Stromal cell of bone marrow (primary cell): Measurements from ENCODE around the gene INPPL1.
"Not testable (repeated sequence)": the region's sequence is repeated elsewhere in the genome, so short reads cannot be mapped to it uniquely, and the experiment has no call there.

Source experiments
- DNase-seq: peaks from one replicate; pipeline ENCODE4 v3.0.0-alpha.2; 2012; ENCODE audit warnings: low read depth

The INPPL1 gene

GRCh38 chr11:72243173-72244059, 18.8 kb downstream of the INPPL1 start:
- DNase-seq, result no peak

DNA sequence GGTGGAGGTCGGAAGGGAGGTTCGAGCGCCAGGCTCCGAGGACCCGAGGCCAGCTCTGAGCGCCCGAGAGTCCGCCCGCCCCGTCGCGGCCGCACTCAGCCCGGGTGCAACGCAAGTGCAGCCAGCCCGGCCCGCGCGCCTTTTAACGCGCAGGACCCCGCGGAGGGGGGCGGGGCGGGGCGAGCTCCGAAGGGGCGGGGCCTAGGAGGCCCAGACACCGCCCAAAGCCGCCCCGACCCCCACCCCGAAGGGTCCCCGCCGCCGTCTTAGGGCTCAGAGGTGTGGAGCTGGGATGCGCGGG, 19.4 kb downstream of the INPPL1 start, which contains the start of gene PHOX2A:
Gene PHOX2A (minus strand): TSS at position 117 of the 301 bp plus-strand sequence. CDS start 172 bp downstream, outside the sequence.
- no peak for DNase-seq

- DNase-seq, result no peak
Observed at GRCh38 chr11:72244361-72245262, 20.0 kb downstream of the INPPL1 start.

DNA sequence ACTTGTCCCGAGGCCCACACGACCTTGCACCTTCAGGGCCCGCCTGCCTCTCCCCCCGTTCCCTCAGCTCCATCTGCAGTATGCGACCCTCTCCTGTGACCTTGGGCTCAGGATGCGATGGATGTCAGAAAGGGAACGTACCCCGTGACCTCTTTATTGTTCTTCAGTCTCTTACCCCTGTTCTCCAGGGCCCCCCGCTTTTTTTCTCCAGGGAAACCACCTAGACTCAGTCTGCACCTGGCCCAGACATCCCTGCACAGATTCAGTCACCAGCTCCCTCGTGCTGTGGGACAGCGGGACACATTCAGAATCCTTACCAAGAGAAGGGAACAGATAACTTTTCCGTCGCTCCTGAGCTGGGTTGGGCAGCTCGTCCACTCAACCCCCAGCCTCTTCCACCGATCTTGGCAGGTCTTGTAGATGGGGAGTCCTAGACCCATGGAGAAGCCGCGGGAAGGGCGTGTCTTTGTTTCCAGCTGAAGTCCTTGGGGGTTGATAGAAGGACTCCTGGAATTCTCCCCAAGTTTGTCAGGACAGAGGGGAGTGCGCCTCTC, 20.8 kb downstream of the INPPL1 start:
- DNase-seq, result no peak

GRCh38 chr11:72247584-72247983, 23.0 kb downstream of the INPPL1 start:
- no peak for DNase-seq

DNA sequence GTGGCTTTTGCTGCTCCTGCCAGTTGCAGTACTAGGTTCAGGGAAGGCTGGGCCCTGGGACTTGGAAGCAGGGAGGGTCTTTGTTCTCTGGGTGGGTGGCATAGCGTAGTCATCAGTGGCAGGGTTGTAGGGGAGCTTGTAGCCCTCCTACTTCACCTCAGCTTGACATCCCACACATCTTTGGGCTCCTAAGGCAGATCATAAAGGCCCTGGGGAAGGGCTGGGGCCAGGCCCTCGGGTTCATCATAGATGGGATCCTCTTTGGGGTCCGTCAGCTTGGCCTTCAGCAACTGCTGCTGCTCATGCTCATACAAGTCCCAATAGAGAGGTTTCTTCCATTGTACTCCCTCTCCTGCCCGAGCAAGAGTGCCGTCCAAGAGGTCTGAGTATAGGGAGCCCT, 25.4 kb downstream of the INPPL1 start:
- no peak for DNase-seq

DNA sequence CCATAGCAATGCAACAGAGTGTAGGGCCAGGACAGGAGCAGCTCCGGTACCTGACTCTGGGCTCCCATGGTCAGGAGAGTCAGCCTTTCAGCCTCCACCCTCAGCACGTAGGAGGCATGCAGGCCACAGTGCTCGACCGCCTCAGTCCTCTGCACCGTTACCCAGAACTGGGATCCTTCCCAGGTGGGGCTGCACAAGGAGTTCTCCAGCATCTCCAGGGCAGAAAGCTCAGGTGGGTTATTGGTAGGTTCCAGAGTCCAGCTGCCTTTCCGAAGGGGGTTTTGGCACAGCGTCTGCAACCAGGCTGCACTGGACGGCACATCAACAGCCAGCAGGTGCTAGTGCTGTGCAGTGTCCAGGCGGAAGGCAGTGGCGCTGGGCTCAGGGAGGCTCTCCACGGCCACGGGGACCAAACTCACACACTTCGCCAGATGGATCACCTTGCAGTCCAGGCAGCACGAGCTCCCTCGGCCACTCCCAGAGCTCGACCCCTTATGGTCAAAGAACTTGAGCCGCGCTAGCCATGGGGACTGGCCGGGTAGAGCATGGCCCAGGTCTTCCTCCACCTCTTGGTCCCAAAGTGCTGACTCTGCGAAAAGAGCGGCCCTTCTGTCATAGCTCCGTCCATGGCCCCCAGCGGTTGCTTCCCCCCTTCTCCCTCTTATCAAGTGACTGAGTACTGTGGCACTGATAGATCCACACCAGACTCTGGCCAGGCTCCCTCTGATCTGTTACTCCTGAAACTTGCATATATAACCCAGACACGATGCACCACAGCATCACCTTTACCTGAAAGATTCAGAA, 26.3 kb downstream of the INPPL1 start:
- DNase-seq, result no peak

DNA sequence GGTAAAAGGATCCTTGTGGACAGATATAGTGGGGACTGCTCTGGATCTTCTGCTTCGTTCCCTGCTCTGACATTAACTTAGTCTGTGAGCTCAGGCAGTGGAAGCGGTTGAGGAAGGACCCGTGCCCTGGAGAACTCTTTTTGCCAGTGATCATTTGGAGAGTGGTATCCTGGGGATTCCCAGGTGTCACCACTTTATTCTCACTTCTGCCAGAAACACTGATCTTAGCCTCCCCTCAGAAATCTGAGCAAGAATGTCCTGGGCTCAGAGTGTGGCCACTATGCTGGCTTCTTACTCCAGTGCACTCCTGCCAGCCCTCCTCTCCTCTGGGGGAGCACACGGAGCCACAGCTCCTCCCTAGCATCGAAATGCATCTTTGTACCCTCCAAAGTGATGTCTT, 27.0 kb downstream of the INPPL1 start:
- DNase-seq, result no peak

- DNase-seq, result no peak
Observed at GRCh38 chr11:72253392-72253791, 28.8 kb downstream of the INPPL1 start.

DNA sequence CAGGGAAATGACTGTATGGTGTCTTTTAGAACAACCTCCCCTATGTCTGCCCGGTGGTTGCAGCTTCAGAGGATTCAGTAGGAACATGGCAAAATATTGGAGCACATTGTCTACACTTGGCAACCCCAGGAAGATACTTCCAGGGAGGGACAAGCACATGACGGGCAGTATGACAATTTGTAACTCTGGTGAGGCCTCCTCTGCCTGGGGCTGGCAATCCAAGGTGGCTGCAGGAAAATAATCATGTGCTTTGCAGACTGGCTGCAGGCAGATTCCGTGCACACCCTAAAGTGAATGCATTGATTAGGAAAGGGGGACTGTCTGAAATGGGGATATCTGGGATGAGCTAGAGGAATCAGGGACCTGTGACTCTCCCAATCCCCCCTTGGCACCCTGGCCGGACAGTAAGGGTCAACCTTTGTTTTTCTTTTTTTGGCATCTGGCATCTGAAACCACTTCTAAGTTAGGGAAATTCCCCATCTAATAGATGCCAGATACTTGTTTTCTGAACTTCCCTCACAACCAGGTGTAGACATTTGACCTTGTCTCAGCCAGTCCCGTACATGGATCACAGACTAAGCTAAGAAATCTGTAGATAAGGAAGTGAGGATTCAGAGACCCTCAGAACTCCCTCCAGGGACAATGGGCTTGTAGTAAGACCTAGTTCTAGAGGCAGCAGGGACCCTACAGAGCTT, 29.9 kb downstream of the INPPL1 start:
- no peak for DNase-seq

DNA sequence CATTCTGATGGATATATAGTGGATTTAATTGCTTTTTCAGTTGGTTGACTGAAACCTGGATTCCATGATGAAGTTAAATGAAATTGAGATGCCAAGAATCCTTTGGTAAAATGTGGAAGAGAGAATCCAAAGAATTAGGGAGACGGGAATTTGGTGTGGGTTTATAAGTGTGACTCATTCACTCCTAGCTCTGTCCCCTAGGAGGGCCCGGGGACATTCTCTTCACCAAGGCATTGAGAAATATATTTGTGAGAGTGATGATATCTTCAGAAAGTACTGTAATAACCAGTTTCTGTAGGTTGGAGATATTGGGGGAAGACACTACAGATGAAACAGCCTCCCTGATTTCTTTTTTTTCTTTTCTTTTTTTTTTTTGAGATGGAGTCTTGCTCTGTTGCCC, 33.0 kb downstream of the INPPL1 start:
- no peak for DNase-seq

DNA sequence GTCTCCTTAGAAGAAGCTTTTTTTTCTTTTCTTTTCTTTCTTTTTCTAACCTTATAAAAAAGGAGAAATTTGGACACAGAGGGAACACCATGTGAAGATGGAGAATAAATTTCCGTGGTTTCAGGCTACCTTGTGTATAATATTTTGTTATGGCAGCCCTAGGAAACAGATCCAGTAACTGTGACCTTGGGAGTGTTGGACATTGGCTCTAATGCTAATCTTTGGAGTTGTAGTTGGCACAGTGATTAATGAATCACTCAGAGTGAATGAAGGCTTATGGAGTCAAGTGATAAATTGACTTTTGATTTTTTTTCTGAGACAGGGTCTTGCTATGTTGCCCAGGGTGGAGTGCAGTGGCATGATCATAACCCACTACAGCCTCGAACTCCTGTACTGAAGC, 34.9 kb downstream of the INPPL1 start:
- no peak for DNase-seq

GRCh38 chr11:72260574-72260973, 36.0 kb downstream of the INPPL1 start:
- no peak for DNase-seq

GRCh38 chr11:72263361-72263760, 38.8 kb downstream of the INPPL1 start:
- peak; percentile 51 for DNase-seq

DNA sequence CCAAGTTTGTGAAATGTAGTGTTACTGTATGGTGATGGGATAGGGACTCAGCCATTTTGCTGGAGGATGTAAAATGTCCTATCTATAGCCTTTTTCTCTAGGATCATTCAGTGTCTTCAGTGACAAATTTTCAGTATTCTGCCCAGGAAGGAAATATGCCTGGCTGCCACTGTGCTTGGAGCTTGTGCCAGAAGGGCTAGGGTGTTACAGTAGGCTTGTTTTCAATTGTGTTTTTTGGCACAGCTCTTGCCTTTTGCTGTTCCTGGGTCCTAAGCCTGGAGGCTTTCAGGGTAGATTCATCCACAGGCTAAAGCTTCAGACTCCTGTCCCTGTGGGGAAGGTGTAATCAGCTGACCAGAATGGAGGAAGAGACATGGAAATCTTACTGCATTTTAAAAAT, 41.4 kb downstream of the INPPL1 start:
- DNase-seq, result peak; percentile 18

DNA sequence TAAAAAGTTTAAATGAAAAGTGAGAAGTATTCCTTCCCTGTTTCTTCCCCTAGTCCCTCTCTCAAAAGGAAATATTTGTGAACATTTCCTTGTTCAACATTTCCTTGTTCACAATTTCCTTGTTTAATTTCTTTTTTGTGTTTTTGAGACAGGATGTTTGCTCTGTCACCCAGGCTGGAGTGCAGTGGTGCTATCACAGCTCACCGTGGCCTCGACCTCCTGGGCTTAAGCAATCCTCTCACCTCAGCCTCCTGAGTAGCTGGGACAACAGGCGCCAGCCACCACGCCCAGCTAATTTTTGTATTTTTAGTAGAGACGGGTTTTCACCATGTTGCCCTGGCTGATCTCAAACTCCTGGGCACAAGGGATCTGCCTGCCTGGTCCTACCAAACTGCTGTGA, 42.4 kb downstream of the INPPL1 start:
- not testable (repeated sequence) for DNase-seq

DNA sequence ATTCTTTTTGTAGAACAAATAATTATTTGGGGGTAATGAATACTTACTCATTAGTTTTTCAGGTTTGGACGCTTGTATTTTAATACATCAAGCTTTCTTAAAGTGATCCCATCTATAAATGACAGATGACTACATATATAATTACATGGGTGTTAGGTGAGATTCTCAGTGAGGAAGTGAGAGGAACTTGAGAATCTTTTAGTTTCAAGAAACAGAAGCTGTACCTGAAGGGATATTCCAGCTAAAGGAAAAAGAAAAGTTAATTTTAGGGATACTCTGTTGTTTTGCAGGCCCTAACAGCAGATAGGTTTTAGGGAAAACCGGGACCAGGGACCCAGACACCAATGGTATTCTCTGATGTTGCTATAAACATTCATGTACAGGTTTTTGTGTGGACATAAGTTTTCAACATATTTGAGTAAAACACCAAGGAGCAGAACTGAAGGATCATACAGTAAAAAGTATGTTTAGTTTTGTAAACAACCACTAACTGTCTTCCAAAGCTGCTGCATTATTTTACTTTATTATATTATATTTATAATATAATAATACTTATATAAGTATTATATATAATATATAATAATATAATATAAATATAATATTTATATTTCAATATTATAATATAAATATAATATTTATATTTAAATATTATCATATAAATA, 43.5 kb downstream of the INPPL1 start:
- DNase-seq, result no peak

DNA sequence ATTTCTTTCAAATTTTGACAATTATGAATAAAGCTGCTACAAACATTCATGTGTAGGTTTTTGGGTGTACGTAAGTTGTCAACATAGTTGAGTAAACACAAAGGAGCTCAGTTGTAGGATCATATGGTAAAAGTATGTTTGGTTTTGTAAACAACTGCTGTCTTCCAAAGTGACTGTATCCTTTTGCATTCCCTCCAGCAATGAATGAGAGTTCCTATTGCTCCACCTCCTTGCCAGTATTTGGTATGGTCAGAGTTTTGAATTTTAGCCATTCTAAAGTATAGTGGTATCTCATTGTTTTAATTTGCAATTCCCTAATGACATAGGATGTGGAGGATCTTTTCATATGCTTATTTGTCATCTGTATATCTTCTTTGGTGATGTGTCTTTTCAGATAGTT, 47.4 kb downstream of the INPPL1 start:
- no peak for DNase-seq

- DNase-seq, result peak; percentile 38
Observed at GRCh38 chr11:72274435-72274834, 49.9 kb downstream of the INPPL1 start.

DNA sequence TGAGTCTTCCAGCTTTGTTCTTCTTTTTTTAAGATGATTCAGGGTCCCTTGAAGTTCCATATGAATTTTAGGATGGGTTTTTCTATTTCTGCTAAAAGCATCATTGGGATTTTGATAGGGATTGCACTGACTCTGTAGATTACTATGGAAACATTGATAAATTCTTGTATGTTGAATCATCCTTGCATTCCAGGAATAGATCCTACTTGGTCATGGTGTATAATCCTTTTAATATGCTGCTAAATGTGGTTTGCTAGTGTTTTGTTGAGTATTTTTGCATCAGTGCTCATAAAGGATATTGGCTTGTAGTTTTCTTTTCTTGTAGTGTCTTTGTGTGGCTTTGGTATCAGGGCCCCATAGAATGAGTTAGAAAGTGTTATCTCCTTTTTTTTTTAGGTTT, 54.3 kb downstream of the INPPL1 start:
- DNase-seq, result peak; percentile 46

DNA sequence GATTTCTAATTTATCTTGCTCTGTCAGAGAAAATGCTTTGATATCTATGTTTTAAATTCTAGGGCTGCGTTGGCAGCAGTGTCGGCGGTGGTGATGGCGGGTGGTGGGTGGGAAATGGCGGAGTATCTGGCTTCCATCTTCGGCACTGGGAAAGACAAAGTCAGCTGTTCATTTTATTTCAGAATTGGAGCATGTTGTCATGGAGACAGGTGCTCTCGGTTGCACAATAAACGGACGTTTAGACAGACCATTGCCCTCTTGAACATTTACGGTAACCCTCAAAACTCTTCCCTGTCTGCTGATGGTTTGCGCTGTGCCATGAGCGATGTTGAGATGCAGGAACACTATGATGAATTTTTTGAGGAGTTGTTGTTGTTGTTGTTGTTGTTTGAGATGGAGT, 55.5 kb downstream of the INPPL1 start:
- no peak for DNase-seq
